Endothelial cell of umbilical vein (primary cell): ENCODE results near the gene HPSE2. TPM values are rescaled to one million over a fixed set of nuclear protein-coding genes. Genes with fewer than 3 reads are reported as not detected.

Experiments used
- BruUV-seq: library from RNA; stranded (reverse); fragments of 400-500 nt; replicated peaks from 2 replicates; lab custom pipeline; 2021; lab: Mats Ljungman, UMichigan
- CTCF ChIA-PET: fragments of 300-600, 350-600 bp; sonication (Branson Sonifier 250); formaldehyde crosslinking; loops from one replicate; lab custom pipeline; 2021; ENCODE audit warnings: antibody characterized with exemption, inconsistent platforms; lab: Charles Lee
- POLR2A ChIA-PET: fragments of 300-600, 350-600 bp; sonication (Branson Sonifier 250); formaldehyde crosslinking; loops from one replicate; lab custom pipeline; 2021; ENCODE audit warnings: antibody characterized with exemption, inconsistent platforms; lab: Charles Lee
- DNase-seq: peaks from one replicate; pipeline ENCODE4 v3.0.0-alpha.2; 2011; ENCODE audit warnings: low read depth, low spot score
- FAIRE-seq: peaks from 2 replicates; lab custom pipeline; 2011; peaks lifted over from hg19 to GRCh38; lab: Jason Lieb, UNC
- H2AFZ ChIP-seq: 2 replicates; pipeline ENCODE4 v1.6.0; 2012; ENCODE audit warnings: low read depth, low read length, control low read depth, inconsistent platforms
- H3K27ac ChIP-seq: 2 replicates; pipeline ENCODE4 v1.5.1; 2011; ENCODE audit warnings: low read depth, mild to moderate bottlenecking, control low read depth, low read length, moderate library complexity; ENCODE audit not compliant: insufficient read depth
- H3K27me3 ChIP-seq, 2 experiments: 2 replicates each; pipeline versions ENCODE4 v1.6.0 to v1.6.1; 2011; ENCODE audit warnings: low read length in 2 of 2, mixed read lengths in 1 of 2; ENCODE audit not compliant: control insufficient read depth in 2 of 2, insufficient read depth in 2 of 2
- H3K36me3 ChIP-seq, 2 experiments: 2 replicates in 1 of 2; 3 replicates in 1 of 2; pipeline ENCODE4 v1.5.1; 2011; ENCODE audit warnings: low read length in 2 of 2, mild to moderate bottlenecking in 1 of 2, moderate library complexity in 1 of 2; ENCODE audit not compliant: control insufficient read depth in 2 of 2, insufficient read depth in 2 of 2; ENCODE audit errors: extremely low read depth in 1 of 2
- H3K4me1 ChIP-seq: 3 replicates; pipeline ENCODE4 v1.5.1; 2011; ENCODE audit warnings: mild to moderate bottlenecking, low read length; ENCODE audit not compliant: control insufficient read depth, insufficient read depth; ENCODE audit errors: extremely low read depth
- H3K4me2 ChIP-seq: 2 replicates; pipeline ENCODE4 v1.6.1; 2011; ENCODE audit warnings: low read length, control low read depth, mixed read lengths; ENCODE audit not compliant: insufficient read depth
- H3K4me3 ChIP-seq, 3 experiments: fragments of 200-600 bp in 1 of 3; sonication (generic), shearing (Covaris generic) in 1 of 3; replicated peaks in 1 of 3; 2 replicates each; pipeline ENCODE4 v1.5.1; 2011 to 2016; ENCODE audit warnings: control low read depth in 3 of 3, low read length in 3 of 3, mild to moderate bottlenecking in 2 of 3, inconsistent platforms in 1 of 3, low read depth in 1 of 3, moderate library complexity in 1 of 3; ENCODE audit not compliant: insufficient read depth in 1 of 3
- H3K79me2 ChIP-seq: 2 replicates; pipeline ENCODE4 v1.6.0; 2012; ENCODE audit warnings: low read length, inconsistent platforms; ENCODE audit not compliant: control insufficient read depth, insufficient read depth
- H3K9ac ChIP-seq: replicated peaks from 2 replicates; pipeline ENCODE3; 2011; ENCODE audit warnings: low read length, control low read depth; ENCODE audit not compliant: insufficient read depth; ENCODE audit errors: extremely low read depth
- H3K9me1 ChIP-seq: replicated peaks from 3 replicates; pipeline ENCODE4 v1.6.0; 2011; ENCODE audit warnings: mild to moderate bottlenecking, low read length; ENCODE audit not compliant: control insufficient read depth, insufficient read depth; ENCODE audit errors: extremely low read depth
- H3K9me3 ChIP-seq: replicated peaks from 2 replicates; pipeline ENCODE4 v1.5.1; 2012; ENCODE audit warnings: low read length, inconsistent platforms; ENCODE audit not compliant: control insufficient read depth, insufficient read depth
- H4K20me1 ChIP-seq: replicated peaks from 2 replicates; pipeline ENCODE3; 2011; ENCODE audit warnings: mild to moderate bottlenecking, low read length; ENCODE audit not compliant: control insufficient read depth, insufficient read depth; ENCODE audit errors: extremely low read depth
- EZH2 ChIP-seq: IDR thresholded peaks from 2 replicates; pipeline ENCODE4 v1.6.1; 2012; ENCODE audit warnings: borderline replicate concordance, low read depth, mild to moderate bottlenecking, moderate library complexity, low read length, inconsistent platforms; ENCODE audit not compliant: severe bottlenecking
- FOS ChIP-seq: IDR thresholded peaks from 2 replicates; pipeline ENCODE4 v1.6.1; 2011; ENCODE audit warnings: mild to moderate bottlenecking, low read length, moderate library complexity, borderline replicate concordance; ENCODE audit not compliant: insufficient read depth
- GATA2 ChIP-seq: IDR thresholded peaks from 2 replicates; pipeline ENCODE4 v1.7.0; 2011; ENCODE audit warnings: low read depth, mild to moderate bottlenecking, moderate library complexity, mixed read lengths, low read length; ENCODE audit not compliant: insufficient read length, insufficient read depth
- JUN ChIP-seq: IDR thresholded peaks from 2 replicates; pipeline ENCODE4 v1.6.1; 2011; ENCODE audit warnings: borderline replicate concordance, low read depth; ENCODE audit not compliant: insufficient read length, insufficient read depth
- POLR2A ChIP-seq: IDR thresholded peaks from 2 replicates; pipeline ENCODE4 v1.6.1; 2012; ENCODE audit warnings: low read depth, mild to moderate bottlenecking, control low read depth, low read length
- POLR2AphosphoS5 ChIP-seq: IDR thresholded peaks from 2 replicates; pipeline ENCODE4 v1.6.1; 2012; ENCODE audit warnings: low read depth, mild to moderate bottlenecking, control low read depth, low read length, moderate library complexity; ENCODE audit not compliant: insufficient read depth
- dilution Hi-C: fragments of 300-500 bp; cut with MboI; formaldehyde crosslinking; loops from one replicate; pipeline ENCODE4 v1.15.0; 2019; ENCODE audit warnings: low sequenced_read_pairs; ENCODE audit not compliant: extremely low pct_ligation_motif_present
- intact Hi-C: fragments of 100-400 bp; cut with micrococcal nuclease; formaldehyde crosslinking; loops from one replicate; pipeline ENCODE4 v1.10.0; 2022
- polyA plus RNA-seq, 4 experiments: library from polyadenylated mRNA; depleted of rRNA in 3 of 4; stranded (reverse) in 3 of 4; unstranded in 1 of 4; fragments of >200 nt; gene quantifications; 2 replicates each; pipeline versions ENCODE4 v1.2.1 to v1.2.3, GENCODE V29; 2011 to 2012; ENCODE audit warnings: missing spikeins in 1 of 4
- total RNA-seq: library from RNA; stranded (reverse); gene quantifications from 2 replicates; pipeline ENCODE4 v1.2.3, GENCODE V29; 2021
- TF ChIP-seq, protein P1 (sequence below), 2 donors: IDR thresholded peaks; 1 replicate in 1 of 2; 2 replicates in 1 of 2; pipeline ENCODE4 v1.5.1; 2011; ENCODE audit warnings: low read length in 2 of 2, mild to moderate bottlenecking in 2 of 2, moderate library complexity in 2 of 2, control low read depth in 1 of 2, inconsistent platforms in 1 of 2, low read depth in 1 of 2; ENCODE audit not compliant: insufficient read depth in 1 of 2; ENCODE audit errors: extremely low read depth in 1 of 2
- TF ChIP-seq, protein P2 (sequence below): IDR thresholded peaks from 2 replicates; pipeline ENCODE4 v1.6.1; 2011; ENCODE audit not compliant: insufficient read depth, insufficient read length

Gene HPSE2
- total and polyA plus RNA-seq, 2 donors (not counting 3 experiments of a cell fraction or from before 2014, with no cell fraction given) = not detected

DNA sequence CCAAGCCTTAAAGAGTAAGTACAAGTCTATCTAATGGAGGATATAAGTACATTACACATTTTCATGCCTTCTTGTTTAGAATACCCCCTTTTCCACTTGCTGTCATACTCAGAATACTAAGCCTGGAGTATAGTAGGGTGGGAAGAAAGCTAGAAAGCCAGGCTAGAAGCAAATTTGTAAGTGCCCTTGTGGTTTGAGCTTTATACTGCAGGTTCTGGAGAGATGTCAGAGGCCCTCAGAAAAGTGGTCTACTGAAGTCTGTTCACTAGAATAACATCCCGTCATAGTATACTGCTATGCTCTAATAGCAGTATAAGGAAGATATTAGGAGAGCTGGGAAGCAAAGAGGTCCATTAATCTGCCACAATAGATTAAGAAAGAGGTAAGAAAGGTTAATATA lies 62.7 kb downstream of the HPSE2 start:
- H3K4me1 ChIP-seq = no peaks in the 10 kb centered on the region
- H3K9me3 ChIP-seq = no peaks in the 10 kb centered on the region
- ChIA-PET CTCF (interaction anchor here (0.6 kb wide), 1 partner anchor 706 kb away, joined by 3 read pairs; no protein-coding TSS in a partner anchor), POLR2A (no interaction called here)
- no peak for TF ChIP-seq POLR2AphosphoS5
- TF ChIP-seq GATA2 = no peak
- TF ChIP-seq, protein P1, sequence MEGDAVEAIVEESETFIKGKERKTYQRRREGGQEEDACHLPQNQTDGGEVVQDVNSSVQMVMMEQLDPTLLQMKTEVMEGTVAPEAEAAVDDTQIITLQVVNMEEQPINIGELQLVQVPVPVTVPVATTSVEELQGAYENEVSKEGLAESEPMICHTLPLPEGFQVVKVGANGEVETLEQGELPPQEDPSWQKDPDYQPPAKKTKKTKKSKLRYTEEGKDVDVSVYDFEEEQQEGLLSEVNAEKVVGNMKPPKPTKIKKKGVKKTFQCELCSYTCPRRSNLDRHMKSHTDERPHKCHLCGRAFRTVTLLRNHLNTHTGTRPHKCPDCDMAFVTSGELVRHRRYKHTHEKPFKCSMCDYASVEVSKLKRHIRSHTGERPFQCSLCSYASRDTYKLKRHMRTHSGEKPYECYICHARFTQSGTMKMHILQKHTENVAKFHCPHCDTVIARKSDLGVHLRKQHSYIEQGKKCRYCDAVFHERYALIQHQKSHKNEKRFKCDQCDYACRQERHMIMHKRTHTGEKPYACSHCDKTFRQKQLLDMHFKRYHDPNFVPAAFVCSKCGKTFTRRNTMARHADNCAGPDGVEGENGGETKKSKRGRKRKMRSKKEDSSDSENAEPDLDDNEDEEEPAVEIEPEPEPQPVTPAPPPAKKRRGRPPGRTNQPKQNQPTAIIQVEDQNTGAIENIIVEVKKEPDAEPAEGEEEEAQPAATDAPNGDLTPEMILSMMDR (IDR thresholded peaks at IDR 0.05; ENCODE audit: extremely low read depth in 1 of 2, insufficient read depth in 1 of 2, low read depth in 1 of 2, low read length in 2 of 2) = no peak
- no peak for TF ChIP-seq JUN
- TF ChIP-seq, protein P2, sequence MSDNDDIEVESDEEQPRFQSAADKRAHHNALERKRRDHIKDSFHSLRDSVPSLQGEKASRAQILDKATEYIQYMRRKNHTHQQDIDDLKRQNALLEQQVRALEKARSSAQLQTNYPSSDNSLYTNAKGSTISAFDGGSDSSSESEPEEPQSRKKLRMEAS = no peak
- no peak for TF ChIP-seq EZH2
- no peak for TF ChIP-seq FOS
- TF ChIP-seq POLR2A = no peak
- no peak overlapping the region for H2AFZ ChIP-seq
- FAIRE-seq = no peak
- intact Hi-C loops = loop anchor here (5.0 kb wide), 1 partner anchor 706 kb away; no protein-coding TSS in a partner anchor
- dilution Hi-C loops = no loop called here
- H3K27me3 ChIP-seq = no peaks in the 10 kb centered on the region
- no peaks in the 10 kb centered on the region for H3K36me3 ChIP-seq
- DNase-seq = no peak
- H3K9ac ChIP-seq = no peak overlapping the region
- no peak overlapping the region for H3K27ac ChIP-seq
- H4K20me1 ChIP-seq = no peaks in the 10 kb centered on the region
- BruUV-seq = no TSS peak
- no peak overlapping the region for H3K4me2 ChIP-seq
- no peaks in the 10 kb centered on the region for H3K9me1 ChIP-seq
- H3K4me3 ChIP-seq = no peak overlapping the region
- no peaks in the 10 kb centered on the region for H3K79me2 ChIP-seq
